Measurements from ENCODE around the gene OR13C4.

The OR13C4 gene

DNA sequence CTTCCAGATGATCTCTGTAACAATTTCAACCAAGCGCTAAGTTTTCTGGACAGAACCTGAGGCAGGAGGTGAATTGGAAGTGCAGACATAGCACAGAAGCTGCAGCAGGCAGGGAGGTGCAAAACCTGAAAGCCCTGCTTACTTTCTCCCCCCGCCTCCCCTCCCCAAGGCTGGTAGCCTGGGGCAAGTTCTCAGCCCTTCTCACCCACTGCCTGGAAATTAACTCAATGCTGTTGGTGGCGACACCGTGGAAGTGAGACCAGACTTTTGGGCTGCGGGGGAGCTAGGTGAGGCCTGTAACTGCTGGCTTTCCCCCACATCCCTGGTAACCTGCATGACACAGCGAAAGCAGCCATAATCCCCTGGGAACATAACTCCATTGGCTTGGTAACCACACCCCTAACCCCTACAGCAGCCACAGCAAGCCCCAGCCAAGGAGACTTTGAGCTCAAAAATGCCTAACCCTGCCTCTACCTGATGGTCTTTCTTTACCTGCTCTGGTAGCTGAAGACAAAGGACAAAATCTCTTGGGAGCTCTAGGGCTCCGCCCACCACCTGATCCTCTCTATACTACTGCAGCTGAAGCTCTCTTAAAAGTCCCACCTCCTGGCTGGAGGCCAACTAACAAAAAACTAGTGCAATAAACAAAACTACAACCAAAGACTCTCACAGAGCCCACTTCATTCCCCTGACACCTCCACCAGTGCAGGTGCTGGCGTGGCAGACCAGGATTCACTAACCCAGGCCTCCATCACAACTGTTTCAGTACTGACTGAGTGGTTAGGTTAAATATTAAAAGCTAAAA is 30.0 kb upstream of the OR13C4 start:
- no peak for TF ChIP-seq TEAD4 (IDR thresholded peaks at IDR 0.05)
- TF ChIP-seq, protein P1, sequence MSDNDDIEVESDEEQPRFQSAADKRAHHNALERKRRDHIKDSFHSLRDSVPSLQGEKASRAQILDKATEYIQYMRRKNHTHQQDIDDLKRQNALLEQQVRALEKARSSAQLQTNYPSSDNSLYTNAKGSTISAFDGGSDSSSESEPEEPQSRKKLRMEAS (IDR thresholded peaks at IDR 0.05) = no peak
- no peak for TF ChIP-seq ZBTB7A (IDR thresholded peaks at IDR 0.05; ENCODE audit: low read depth)
- TF ChIP-seq, protein P2, sequence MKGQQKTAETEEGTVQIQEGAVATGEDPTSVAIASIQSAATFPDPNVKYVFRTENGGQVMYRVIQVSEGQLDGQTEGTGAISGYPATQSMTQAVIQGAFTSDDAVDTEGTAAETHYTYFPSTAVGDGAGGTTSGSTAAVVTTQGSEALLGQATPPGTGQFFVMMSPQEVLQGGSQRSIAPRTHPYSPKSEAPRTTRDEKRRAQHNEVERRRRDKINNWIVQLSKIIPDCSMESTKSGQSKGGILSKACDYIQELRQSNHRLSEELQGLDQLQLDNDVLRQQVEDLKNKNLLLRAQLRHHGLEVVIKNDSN (IDR thresholded peaks at IDR 0.05) = no peak
- TF ChIP-seq EGR1 (IDR thresholded peaks at IDR 0.05) = no peak
- TF ChIP-seq TCF12 (IDR thresholded peaks at IDR 0.05; ENCODE audit: low read depth) = no peak
- TF ChIP-seq, protein P3, sequence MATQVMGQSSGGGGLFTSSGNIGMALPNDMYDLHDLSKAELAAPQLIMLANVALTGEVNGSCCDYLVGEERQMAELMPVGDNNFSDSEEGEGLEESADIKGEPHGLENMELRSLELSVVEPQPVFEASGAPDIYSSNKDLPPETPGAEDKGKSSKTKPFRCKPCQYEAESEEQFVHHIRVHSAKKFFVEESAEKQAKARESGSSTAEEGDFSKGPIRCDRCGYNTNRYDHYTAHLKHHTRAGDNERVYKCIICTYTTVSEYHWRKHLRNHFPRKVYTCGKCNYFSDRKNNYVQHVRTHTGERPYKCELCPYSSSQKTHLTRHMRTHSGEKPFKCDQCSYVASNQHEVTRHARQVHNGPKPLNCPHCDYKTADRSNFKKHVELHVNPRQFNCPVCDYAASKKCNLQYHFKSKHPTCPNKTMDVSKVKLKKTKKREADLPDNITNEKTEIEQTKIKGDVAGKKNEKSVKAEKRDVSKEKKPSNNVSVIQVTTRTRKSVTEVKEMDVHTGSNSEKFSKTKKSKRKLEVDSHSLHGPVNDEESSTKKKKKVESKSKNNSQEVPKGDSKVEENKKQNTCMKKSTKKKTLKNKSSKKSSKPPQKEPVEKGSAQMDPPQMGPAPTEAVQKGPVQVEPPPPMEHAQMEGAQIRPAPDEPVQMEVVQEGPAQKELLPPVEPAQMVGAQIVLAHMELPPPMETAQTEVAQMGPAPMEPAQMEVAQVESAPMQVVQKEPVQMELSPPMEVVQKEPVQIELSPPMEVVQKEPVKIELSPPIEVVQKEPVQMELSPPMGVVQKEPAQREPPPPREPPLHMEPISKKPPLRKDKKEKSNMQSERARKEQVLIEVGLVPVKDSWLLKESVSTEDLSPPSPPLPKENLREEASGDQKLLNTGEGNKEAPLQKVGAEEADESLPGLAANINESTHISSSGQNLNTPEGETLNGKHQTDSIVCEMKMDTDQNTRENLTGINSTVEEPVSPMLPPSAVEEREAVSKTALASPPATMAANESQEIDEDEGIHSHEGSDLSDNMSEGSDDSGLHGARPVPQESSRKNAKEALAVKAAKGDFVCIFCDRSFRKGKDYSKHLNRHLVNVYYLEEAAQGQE (IDR thresholded peaks at IDR 0.05; ENCODE audit: low read depth) = no peak
- TF ChIP-seq CEBPB (IDR thresholded peaks at IDR 0.05) = no peak
- no peak for TF ChIP-seq RAD21 (IDR thresholded peaks at IDR 0.05; ENCODE audit: low read depth)
- no peak for TF ChIP-seq YY1 (IDR thresholded peaks at IDR 0.05; ENCODE audit: low read depth)

DNA sequence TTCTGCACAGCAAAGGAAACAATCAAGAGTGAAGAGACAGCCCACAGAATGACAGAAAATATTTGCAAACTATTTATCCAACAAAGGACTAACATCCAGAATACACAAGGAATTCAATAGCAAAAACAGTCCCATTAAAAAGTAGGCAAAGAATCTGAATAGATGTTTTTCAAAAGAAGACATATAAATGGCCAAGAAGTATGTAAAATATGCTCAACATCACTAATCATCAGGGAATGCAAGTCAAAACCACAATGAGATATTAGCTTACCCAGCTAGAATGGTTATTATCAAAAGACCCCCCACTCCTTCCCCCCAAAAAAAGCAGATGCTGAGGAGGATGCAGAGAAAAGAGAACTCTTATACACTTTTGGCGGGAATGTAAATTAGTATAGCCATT is 28.5 kb upstream of the OR13C4 start:
- TF ChIP-seq ZBTB7A (IDR thresholded peaks at IDR 0.05; ENCODE audit: low read depth) = no peak
- TF ChIP-seq, protein P1 (IDR thresholded peaks at IDR 0.05) = no peak
- no peak for TF ChIP-seq NFIC (IDR thresholded peaks at IDR 0.05)
- TF ChIP-seq FOXM1 (IDR thresholded peaks at IDR 0.05; ENCODE audit: borderline replicate concordance, low read depth) = no peak
- TF ChIP-seq TCF12 (IDR thresholded peaks at IDR 0.05; ENCODE audit: low read depth) = no peak
- TF ChIP-seq CREB1 (IDR thresholded peaks at IDR 0.05; ENCODE audit: low read depth) = no peak
- TF ChIP-seq, protein P3 (IDR thresholded peaks at IDR 0.05; ENCODE audit: low read depth) = no peak
- no peak for TF ChIP-seq TEAD4 (IDR thresholded peaks at IDR 0.05)
- no peak for TF ChIP-seq EP300 (IDR thresholded peaks at IDR 0.05; ENCODE audit: borderline replicate concordance)
- TF ChIP-seq RAD21 (IDR thresholded peaks at IDR 0.05; ENCODE audit: low read depth) = no peak
- no peak for TF ChIP-seq TAF1 (IDR thresholded peaks at IDR 0.05; ENCODE audit: low read depth)
- no peak for TF ChIP-seq YY1 (IDR thresholded peaks at IDR 0.05; ENCODE audit: low read depth)
- TF ChIP-seq CEBPB (IDR thresholded peaks at IDR 0.05) = no peak
- TF ChIP-seq EGR1 (IDR thresholded peaks at IDR 0.05) = no peak
- TF ChIP-seq, protein P2 (IDR thresholded peaks at IDR 0.05) = no peak

DNA sequence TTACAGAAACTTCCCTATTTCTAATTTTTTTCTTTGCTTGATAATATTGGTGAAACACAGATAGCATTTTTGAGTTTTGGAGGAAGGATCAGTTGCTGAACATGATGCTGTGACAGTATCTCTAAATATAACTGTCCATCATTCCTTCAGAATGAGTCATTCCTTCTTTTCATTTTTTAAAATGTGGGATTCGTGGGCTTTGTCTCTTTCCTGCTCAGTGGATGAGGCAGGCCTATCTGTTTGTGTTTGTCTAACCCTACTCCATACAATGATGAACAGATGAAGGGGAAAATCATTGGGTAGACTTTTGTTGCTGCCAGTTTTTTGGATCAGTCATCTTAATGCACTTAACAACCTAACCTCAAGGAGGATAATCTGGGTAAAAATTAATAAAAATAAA is 26.3 kb upstream of the OR13C4 start:
- TF ChIP-seq TAF1 (IDR thresholded peaks at IDR 0.05; ENCODE audit: low read depth) = no peak
- TF ChIP-seq EGR1 (IDR thresholded peaks at IDR 0.05) = no peak
- TF ChIP-seq, protein P1 (IDR thresholded peaks at IDR 0.05) = no peak
- no peak for TF ChIP-seq TEAD4 (IDR thresholded peaks at IDR 0.05)
- no peak for TF ChIP-seq RAD21 (IDR thresholded peaks at IDR 0.05; ENCODE audit: low read depth)
- TF ChIP-seq EP300 (IDR thresholded peaks at IDR 0.05; ENCODE audit: borderline replicate concordance) = no peak
- TF ChIP-seq, protein P3 (IDR thresholded peaks at IDR 0.05; ENCODE audit: low read depth) = no peak
- no peak for TF ChIP-seq CEBPB (IDR thresholded peaks at IDR 0.05)
- no peak for TF ChIP-seq ZBTB7A (IDR thresholded peaks at IDR 0.05; ENCODE audit: low read depth)
- TF ChIP-seq TCF12 (IDR thresholded peaks at IDR 0.05; ENCODE audit: low read depth) = no peak
- TF ChIP-seq NFIC (IDR thresholded peaks at IDR 0.05) = no peak

DNA sequence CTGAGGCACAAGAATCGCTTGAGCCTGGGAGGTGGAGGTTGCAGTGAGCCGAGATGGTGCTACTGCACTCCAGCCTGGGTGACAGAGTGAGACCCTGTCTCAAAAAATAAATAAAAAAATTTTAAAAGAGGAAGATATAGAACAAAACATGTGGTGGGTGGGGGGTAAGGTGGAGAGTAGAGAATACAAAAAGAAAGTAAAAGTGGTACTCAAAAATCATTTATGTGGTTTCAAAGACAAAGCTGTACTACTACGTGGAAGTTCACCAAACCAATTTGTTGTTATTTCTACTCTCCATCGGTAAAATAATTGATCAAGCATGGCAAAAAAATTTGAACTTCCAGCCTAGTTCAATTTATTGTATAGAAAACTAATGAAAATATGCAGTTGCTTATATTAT is 17.6 kb upstream of the OR13C4 start:
- TF ChIP-seq, protein P1 (IDR thresholded peaks at IDR 0.05) = no peak
- TF ChIP-seq TCF12 (IDR thresholded peaks at IDR 0.05; ENCODE audit: low read depth) (no peak), NFIC (IDR thresholded peaks at IDR 0.05) (no peak)

All from Ishikawa (cell line).